Adipose tissue (tissue), 3 donors: Measurements from ENCODE around the gene FNDC8. TPM values are rescaled to one million over a fixed set of nuclear protein-coding genes. Genes with fewer than 3 reads are reported as not detected.

ENCODE experiments used
- polyA plus RNA-seq, 3 donors: library from polyadenylated mRNA; stranded (reverse); fragments of 200-250 nt; gene quantifications; one replicate each; pipeline ENCODE4 v1.2.3, GENCODE V29; 2013
- donor health status: healthy with polysubstance abuse.
- donor health status: Bipolar disorder and iron deficiency.
- donor health status: healthy.

Gene FNDC8
- polyA plus RNA-seq, 3 donors: 0.03 to 0.09 TPM; not detected in 1

Other genes starting within 250 kb of the FNDC8 start
- 1 to 10 TPM; 1.4 to 2.8 (median 1.5) TPM for gene CCT6B, start 160.2 kb upstream of the FNDC8 start, polyA plus RNA-seq
- gene ZNF830, start 160.1 kb upstream of the FNDC8 start, polyA plus RNA-seq: 10 to 100 TPM in 1 of 3 donors, 1 to 10 TPM in 2; 5.0 to 10.6 (median 7.7) TPM
- gene LIG3, start 141.1 kb upstream of the FNDC8 start, polyA plus RNA-seq: 10 to 100 TPM in 1 of 3 donors, 1 to 10 TPM in 2; 7.3 to 11.5 (median 8.0) TPM
- 1 to 10 TPM; 5.5 to 9.9 (median 7.6) TPM for gene RFFL, start 57.9 kb upstream of the FNDC8 start, polyA plus RNA-seq
- gene RAD51D, start 1.8 kb upstream of the FNDC8 start, polyA plus RNA-seq: 1 to 10 TPM; 4.1 to 7.0 (median 4.6) TPM
- gene NLE1, start 20.7 kb downstream of the FNDC8 start, polyA plus RNA-seq: 10 to 100 TPM in 2 of 3 donors, 1 to 10 TPM in 1; 7.5 to 24.5 (median 15.3) TPM
- under 1 TPM; under 0.01 to 0.03 (median 0.02) TPM for gene UNC45B, start 26.2 kb downstream of the FNDC8 start, polyA plus RNA-seq
- not detected for gene SLC35G3, start 72.8 kb downstream of the FNDC8 start, polyA plus RNA-seq
- gene SLFN5, start 121.5 kb downstream of the FNDC8 start, polyA plus RNA-seq: 10 to 100 TPM in 2 of 3 donors, 1 to 10 TPM in 1; 3.6 to 14.9 (median 11.9) TPM